Esophagus muscularis mucosa (tissue), 4 donors: ENCODE data around the gene TMEM43.

Experiments
- EP300 ChIP-seq: sonication (generic); formaldehyde crosslinking; IDR thresholded peaks from one replicate; pipeline ENCODE4 v1.6.1; 2017; ENCODE audit warnings: antibody characterized with exemption
- POLR2A ChIP-seq: fragments of 450-650 bp; IDR thresholded peaks from one replicate; pipeline ENCODE4 v1.6.1; 2017; ENCODE audit warnings: antibody characterized with exemption, moderate library complexity, mild to moderate bottlenecking, low read depth
- POLR2AphosphoS5 ChIP-seq, 2 donors: sonication (generic); formaldehyde crosslinking; IDR thresholded peaks; one replicate each; pipeline ENCODE4 v1.6.1; 2017; ENCODE audit warnings: antibody characterized with exemption in 2 of 2
- TF ChIP-seq, protein P1 (sequence below), 3 experiments: fragments of 200-600 bp in 2 of 3; fragments of 450-650 bp in 1 of 3; sonication (generic) in 2 of 3; IDR thresholded peaks; one replicate each; pipeline ENCODE4 v1.5.1; 2017 to 2019; ENCODE audit warnings: antibody characterized with exemption in 3 of 3, mild to moderate bottlenecking in 2 of 3, moderate library complexity in 1 of 3

DNA sequence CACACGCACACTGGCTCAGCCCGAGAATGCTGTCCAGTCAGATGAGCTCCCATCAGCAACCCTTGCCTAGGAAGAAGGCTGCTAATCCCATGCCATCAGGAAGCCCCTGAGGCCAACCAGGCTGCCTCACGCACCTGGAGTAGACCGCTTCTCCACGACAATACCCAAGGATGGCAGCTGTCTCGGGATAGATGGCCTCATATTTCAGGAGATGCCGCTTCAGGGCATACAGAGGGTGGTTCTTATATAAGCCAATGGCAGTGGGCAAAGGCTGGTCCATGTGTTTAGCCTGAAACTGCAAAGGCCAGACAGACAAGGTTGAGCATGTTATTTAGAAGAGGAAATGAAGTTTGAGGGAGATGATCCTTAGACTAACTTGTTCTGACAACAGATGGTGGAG lies 31.3 kb downstream of the TMEM43 start:
- TF ChIP-seq, protein P1, sequence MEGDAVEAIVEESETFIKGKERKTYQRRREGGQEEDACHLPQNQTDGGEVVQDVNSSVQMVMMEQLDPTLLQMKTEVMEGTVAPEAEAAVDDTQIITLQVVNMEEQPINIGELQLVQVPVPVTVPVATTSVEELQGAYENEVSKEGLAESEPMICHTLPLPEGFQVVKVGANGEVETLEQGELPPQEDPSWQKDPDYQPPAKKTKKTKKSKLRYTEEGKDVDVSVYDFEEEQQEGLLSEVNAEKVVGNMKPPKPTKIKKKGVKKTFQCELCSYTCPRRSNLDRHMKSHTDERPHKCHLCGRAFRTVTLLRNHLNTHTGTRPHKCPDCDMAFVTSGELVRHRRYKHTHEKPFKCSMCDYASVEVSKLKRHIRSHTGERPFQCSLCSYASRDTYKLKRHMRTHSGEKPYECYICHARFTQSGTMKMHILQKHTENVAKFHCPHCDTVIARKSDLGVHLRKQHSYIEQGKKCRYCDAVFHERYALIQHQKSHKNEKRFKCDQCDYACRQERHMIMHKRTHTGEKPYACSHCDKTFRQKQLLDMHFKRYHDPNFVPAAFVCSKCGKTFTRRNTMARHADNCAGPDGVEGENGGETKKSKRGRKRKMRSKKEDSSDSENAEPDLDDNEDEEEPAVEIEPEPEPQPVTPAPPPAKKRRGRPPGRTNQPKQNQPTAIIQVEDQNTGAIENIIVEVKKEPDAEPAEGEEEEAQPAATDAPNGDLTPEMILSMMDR (IDR thresholded peaks at IDR 0.05) = no peak
- TF ChIP-seq EP300 = no peak
- no peak for TF ChIP-seq POLR2AphosphoS5 (IDR thresholded peaks at IDR 0.05)
- no peak for TF ChIP-seq POLR2A
